GM12878 (cell line): ENCODE measurements around the gene PRM2. TPM values are rescaled to one million over a fixed set of nuclear protein-coding genes. Genes with fewer than 3 reads are reported as not detected.
A peak's percentile ranks its signal among the peaks of the same experiment; 100 is the strongest.

Source experiments
- CTCF ChIP-seq, 3 experiments: IDR thresholded peaks in 2 of 3; conservative IDR thresholded peaks in 1 of 3; 2 replicates each; pipeline ENCODE4 v1.5.1; 2011; ENCODE audit warnings: low read depth in 3 of 3, low read length in 3 of 3, mild to moderate bottlenecking in 3 of 3, control low read depth in 2 of 3, moderate library complexity in 2 of 3, inconsistent platforms in 1 of 3, mixed read lengths in 1 of 3; ENCODE audit not compliant: control insufficient read depth in 2 of 3, insufficient read depth in 1 of 3; ENCODE audit errors: extremely low read depth in 1 of 3
- EGR1 ChIP-seq, 2 experiments: IDR thresholded peaks; 1 replicate in 1 of 2; 2 replicates in 1 of 2; pipeline ENCODE4 v1.6.1; 2011 to 2012; ENCODE audit warnings: low read depth in 2 of 2, low read length in 2 of 2, borderline replicate concordance in 1 of 2, mild to moderate bottlenecking in 1 of 2, moderate library complexity in 1 of 2
- ESRRA ChIP-seq: IDR thresholded peaks from 2 replicates; pipeline ENCODE4 v1.6.1; 2012; ENCODE audit warnings: mild to moderate bottlenecking, low read length, improper control_type of control experiment
- MTA3 ChIP-seq: IDR thresholded peaks from 2 replicates; pipeline ENCODE4 v1.6.1; 2012; ENCODE audit warnings: low read length, inconsistent platforms, borderline replicate concordance
- POU2F2 ChIP-seq: IDR thresholded peaks from 3 replicates; pipeline ENCODE4 v1.6.1; 2011; ENCODE audit warnings: low read depth, mild to moderate bottlenecking, low read length, borderline replicate concordance
- SREBF1 ChIP-seq: IDR thresholded peaks from 2 replicates; pipeline ENCODE4 v1.6.1; 2012; ENCODE audit warnings: mild to moderate bottlenecking, low read length
- TAF1 ChIP-seq: IDR thresholded peaks from 2 replicates; pipeline ENCODE4 v1.6.1; 2011; ENCODE audit warnings: mild to moderate bottlenecking, low read depth, low read length, borderline replicate concordance
- USF1 ChIP-seq: IDR thresholded peaks from 2 replicates; pipeline ENCODE4 v1.6.1; 2011; ENCODE audit warnings: borderline replicate concordance, low read depth, mild to moderate bottlenecking, moderate library complexity, mixed read lengths, low read length; ENCODE audit not compliant: insufficient read depth; ENCODE audit errors: extremely low read length
- WRNIP1 ChIP-seq: IDR thresholded peaks from 2 replicates; pipeline ENCODE4 v1.6.1; 2011; ENCODE audit warnings: low read depth, low read length, improper control_type of control experiment, borderline replicate concordance
- YY1 ChIP-seq: IDR thresholded peaks from 2 replicates; pipeline ENCODE4 v1.6.1; 2011; ENCODE audit warnings: low read depth, mild to moderate bottlenecking, low read length
- ZNF384 ChIP-seq: IDR thresholded peaks from 2 replicates; pipeline ENCODE4 v1.6.1; 2012; ENCODE audit warnings: low read depth, mild to moderate bottlenecking, low read length, improper control_type of control experiment, borderline replicate concordance
- ZNF687 ChIP-seq: fragments of 450-650 bp; IDR thresholded peaks from 2 replicates; pipeline ENCODE4 v1.6.1; 2017; ENCODE audit warnings: mild to moderate bottlenecking, moderate library complexity
- polyA plus RNA-seq, 11 experiments: library from polyadenylated mRNA; depleted of rRNA in 4 of 11; unstranded in 6 of 11; stranded (reverse) in 5 of 11; fragments of >200 nt; fragmentation: Nextera tagmentation in 4 of 11; fragmentation: Illumina TruSeq in 1 of 11; extraction: Ambion mirVana in 4 of 11; extraction: Trizol in 1 of 11; gene quantifications; 1 replicate in 1 of 11; 2 replicates in 10 of 11; pipeline versions ENCODE4 v1.2.1 to v1.2.3, GENCODE V29; 2011 to 2016; ENCODE audit warnings: inconsistent platforms in 2 of 11, missing spikeins in 2 of 11, low read depth in 1 of 11
- total RNA-seq, 4 experiments: library from RNA; depleted of rRNA in 3 of 4; stranded (reverse); fragments of >200 nt in 3 of 4; fragmentation: Illumina TruSeq in 1 of 4; extraction: Trizol in 1 of 4; gene quantifications; 2 replicates each; pipeline versions ENCODE4 v1.2.1 to v1.2.3, GENCODE V29; 2013 to 2021
- TF ChIP-seq, protein P1 (sequence below): fragments of 450-650 bp; IDR thresholded peaks from 2 replicates; pipeline ENCODE4 v1.6.1; 2018; ENCODE audit warnings: mild to moderate bottlenecking, low read depth, moderate library complexity; ENCODE audit not compliant: partially characterized antibody
- TF ChIP-seq, protein P2 (sequence below): fragments of 150-350 bp; IDR thresholded peaks from 2 replicates; pipeline ENCODE4 v1.6.1; 2016; ENCODE audit warnings: low read depth, low read length

Gene PRM2
- total and polyA plus RNA-seq, 10 of the 15 experiments (the other 5 are each of a cell fraction or from before 2014, with no cell fraction given), result not detected

DNA sequence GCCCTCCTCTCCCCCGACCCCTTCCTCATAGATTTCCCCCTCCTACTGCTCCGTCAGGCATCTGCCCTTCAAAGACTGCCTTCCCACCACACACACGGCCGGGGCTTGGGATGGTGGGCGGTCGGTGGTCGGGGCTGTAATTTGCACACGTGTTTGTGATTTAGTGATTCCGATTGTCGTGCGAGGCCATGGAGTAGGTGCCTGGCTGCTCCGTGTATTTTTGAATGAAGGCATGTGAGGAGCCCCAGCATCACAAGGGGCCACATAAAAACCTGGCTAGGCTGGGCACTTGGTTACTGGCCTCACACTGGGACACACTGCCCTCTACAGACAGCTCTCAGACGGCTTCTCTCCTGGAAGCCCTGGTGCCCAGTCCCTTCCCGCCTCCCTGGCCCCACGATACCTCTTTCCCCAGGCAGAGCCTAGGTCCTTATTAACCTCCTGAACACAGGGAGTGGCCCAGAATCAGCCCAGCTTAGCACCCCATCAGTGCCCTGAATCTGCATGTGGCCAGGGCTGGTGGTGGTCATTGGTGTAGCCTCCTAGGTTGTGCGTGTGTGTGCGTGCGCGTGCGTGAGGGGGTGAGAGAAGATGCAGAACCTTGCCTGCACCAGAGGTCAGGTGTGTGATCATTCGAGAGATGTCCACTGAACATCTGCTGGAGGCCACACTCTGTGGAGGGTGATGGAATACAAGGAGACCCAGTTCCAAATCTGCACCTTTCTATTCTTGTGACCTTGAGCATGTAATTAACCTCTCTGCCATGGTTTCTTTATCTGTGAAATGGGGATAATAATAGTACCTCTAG lies 18.9 kb downstream of the PRM2 start (continued):
- TF ChIP-seq EGR1 (IDR thresholded peaks at IDR 0.05; ENCODE audit: borderline replicate concordance in 1 of 2, low read depth in 2 of 2, low read length in 2 of 2), result no peak
- TF ChIP-seq SREBF1, result no peak
- no peak for TF ChIP-seq USF1
- peak; percentile 54 to 77 (median 75) for TF ChIP-seq CTCF (IDR thresholded peaks at IDR 0.05 in 2 of 3, conservative IDR thresholded peaks at IDR 0.05 in 1 of 3; ENCODE audit: control insufficient read depth in 2 of 3, extremely low read depth in 1 of 3, insufficient read depth in 1 of 3, low read depth in 3 of 3, low read length in 3 of 3)
- no peak for TF ChIP-seq TAF1
- no peak for TF ChIP-seq WRNIP1
- no peak for TF ChIP-seq YY1
- TF ChIP-seq, protein P1, sequence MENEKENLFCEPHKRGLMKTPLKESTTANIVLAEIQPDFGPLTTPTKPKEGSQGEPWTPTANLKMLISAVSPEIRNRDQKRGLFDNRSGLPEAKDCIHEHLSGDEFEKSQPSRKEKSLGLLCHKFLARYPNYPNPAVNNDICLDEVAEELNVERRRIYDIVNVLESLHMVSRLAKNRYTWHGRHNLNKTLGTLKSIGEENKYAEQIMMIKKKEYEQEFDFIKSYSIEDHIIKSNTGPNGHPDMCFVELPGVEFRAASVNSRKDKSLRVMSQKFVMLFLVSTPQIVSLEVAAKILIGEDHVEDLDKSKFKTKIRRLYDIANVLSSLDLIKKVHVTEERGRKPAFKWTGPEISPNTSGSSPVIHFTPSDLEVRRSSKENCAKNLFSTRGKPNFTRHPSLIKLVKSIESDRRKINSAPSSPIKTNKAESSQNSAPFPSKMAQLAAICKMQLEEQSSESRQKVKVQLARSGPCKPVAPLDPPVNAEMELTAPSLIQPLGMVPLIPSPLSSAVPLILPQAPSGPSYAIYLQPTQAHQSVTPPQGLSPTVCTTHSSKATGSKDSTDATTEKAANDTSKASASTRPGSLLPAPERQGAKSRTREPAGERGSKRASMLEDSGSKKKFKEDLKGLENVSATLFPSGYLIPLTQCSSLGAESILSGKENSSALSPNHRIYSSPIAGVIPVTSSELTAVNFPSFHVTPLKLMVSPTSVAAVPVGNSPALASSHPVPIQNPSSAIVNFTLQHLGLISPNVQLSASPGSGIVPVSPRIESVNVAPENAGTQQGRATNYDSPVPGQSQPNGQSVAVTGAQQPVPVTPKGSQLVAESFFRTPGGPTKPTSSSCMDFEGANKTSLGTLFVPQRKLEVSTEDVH, result no peak
- 0 out of 3 replicates have a peak, but pooled peaks have one; percentile 1 for TF ChIP-seq POU2F2
- no peak for TF ChIP-seq ESRRA
- TF ChIP-seq, protein P2, sequence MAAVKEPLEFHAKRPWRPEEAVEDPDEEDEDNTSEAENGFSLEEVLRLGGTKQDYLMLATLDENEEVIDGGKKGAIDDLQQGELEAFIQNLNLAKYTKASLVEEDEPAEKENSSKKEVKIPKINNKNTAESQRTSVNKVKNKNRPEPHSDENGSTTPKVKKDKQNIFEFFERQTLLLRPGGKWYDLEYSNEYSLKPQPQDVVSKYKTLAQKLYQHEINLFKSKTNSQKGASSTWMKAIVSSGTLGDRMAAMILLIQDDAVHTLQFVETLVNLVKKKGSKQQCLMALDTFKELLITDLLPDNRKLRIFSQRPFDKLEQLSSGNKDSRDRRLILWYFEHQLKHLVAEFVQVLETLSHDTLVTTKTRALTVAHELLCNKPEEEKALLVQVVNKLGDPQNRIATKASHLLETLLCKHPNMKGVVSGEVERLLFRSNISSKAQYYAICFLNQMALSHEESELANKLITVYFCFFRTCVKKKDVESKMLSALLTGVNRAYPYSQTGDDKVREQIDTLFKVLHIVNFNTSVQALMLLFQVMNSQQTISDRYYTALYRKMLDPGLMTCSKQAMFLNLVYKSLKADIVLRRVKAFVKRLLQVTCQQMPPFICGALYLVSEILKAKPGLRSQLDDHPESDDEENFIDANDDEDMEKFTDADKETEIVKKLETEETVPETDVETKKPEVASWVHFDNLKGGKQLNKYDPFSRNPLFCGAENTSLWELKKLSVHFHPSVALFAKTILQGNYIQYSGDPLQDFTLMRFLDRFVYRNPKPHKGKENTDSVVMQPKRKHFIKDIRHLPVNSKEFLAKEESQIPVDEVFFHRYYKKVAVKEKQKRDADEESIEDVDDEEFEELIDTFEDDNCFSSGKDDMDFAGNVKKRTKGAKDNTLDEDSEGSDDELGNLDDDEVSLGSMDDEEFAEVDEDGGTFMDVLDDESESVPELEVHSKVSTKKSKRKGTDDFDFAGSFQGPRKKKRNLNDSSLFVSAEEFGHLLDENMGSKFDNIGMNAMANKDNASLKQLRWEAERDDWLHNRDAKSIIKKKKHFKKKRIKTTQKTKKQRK, result no peak
- TF ChIP-seq MTA3, result no peak
- no peak for TF ChIP-seq ZNF384
- TF ChIP-seq ZNF687, result peak; percentile 45; the same call in 1 of the 2 replicates
